ENCODE data around the gene SLC25A19. TPM values are rescaled to one million over a fixed set of nuclear protein-coding genes. Genes with fewer than 3 reads are reported as not detected.

The SLC25A19 gene
- total and polyA plus RNA-seq, 9 of the 15 experiments (the other 6 are each of a cell fraction or from before 2014, with no cell fraction given): 33.4 to 76.6 (median 55.3) TPM

GRCh38 chr17:75261336-75262111, 27.7 kb downstream of the SLC25A19 start, which contains the start of the genes GGA3 and MRPS7 (continued):
- TF ChIP-seq ATF4 (CRISPR knock-in tag; IDR thresholded peaks at IDR 0.05) (no peak), GABPA (tag; conservative IDR thresholded peaks at IDR 0.05; ENCODE audit: low read depth) (peak; percentile 74), ARID3A (IDR thresholded peaks at IDR 0.05; ENCODE audit: borderline replicate concordance, low read depth, low read length) (no peak), CREBBP (IDR thresholded peaks at IDR 0.05; ENCODE audit: low read depth, low read length) (no peak), NFATC3 (IDR thresholded peaks at IDR 0.05) (0 out of 2 replicates have a peak, but pooled peaks have one; percentile 20), E2F4 (CRISPR knock-in tag; IDR thresholded peaks at IDR 0.05; ENCODE audit: low read depth) (no peak; the same call in 1 of the 2 replicates), MTA1 (IDR thresholded peaks at IDR 0.05; ENCODE audit: borderline replicate concordance) (peak; percentile 88), ZNF696 (CRISPR knock-in tag; conservative IDR thresholded peaks at IDR 0.05) (no peak), BRD4 (IDR thresholded peaks at IDR 0.05) (peak; percentile 87; the same call in 1 of the 2 replicates), U2AF1 (optimal IDR thresholded peaks at IDR 0.05; ENCODE audit: low read depth, low read length) (peak; percentile 32), EP300 (IDR thresholded peaks at IDR 0.05; ENCODE audit: low read length) (no peak), FOXO4 (CRISPR knock-in tag; IDR thresholded peaks at IDR 0.05) (no peak), POLR2AphosphoS5 (IDR thresholded peaks at IDR 0.05; ENCODE audit: control insufficient read depth, insufficient read depth, low read depth, low read length) (peak; percentile 87), RBM14 (IDR thresholded peaks at IDR 0.05; ENCODE audit: borderline replicate concordance, insufficient read depth, low read depth, low read length) (0 out of 2 replicates have a peak, but pooled peaks have one; percentile 47)
